G401 (cell line): ENCODE results near the gene TMEM163. TPM values are rescaled to one million over a fixed set of nuclear protein-coding genes. Genes with fewer than 3 reads are reported as not detected.
"Not testable (repeated sequence)": the region's sequence is repeated elsewhere in the genome, so short reads cannot be mapped to it uniquely, and the experiment has no call there.

Experiments used
- DNase-seq: peaks from one replicate; pipeline ENCODE4 v3.0.0-alpha.2; 2015; ENCODE audit warnings: low spot score
- in situ Hi-C: cut with HindIII; loops from 2 replicates; pipeline ENCODE4 v1.10.0; 2016; ENCODE audit warnings: low sequenced_read_pairs, mixed read lengths
- total RNA-seq: library from RNA; depleted of rRNA; stranded (reverse); fragments of >200 nt; shearing (Covaris generic); gene quantifications from 2 replicates; pipeline ENCODE4 v1.2.3, GENCODE V29; 2014

The TMEM163 gene
- total RNA-seq, 1 experiment from 2014 or later = not detected

GRCh38 chr2:134512734-134513464, 205.9 kb downstream of the TMEM163 start:
- in situ Hi-C loops = no loop called here
- no peak for DNase-seq

- in situ Hi-C loops = no loop called here
- DNase-seq = peak; percentile 80
These were observed 210.4 kb downstream of the TMEM163 start for GRCh38 chr2:134508391-134508790.

GRCh38 chr2:134507697-134508096, 211.1 kb downstream of the TMEM163 start:
- DNase-seq = no peak
- in situ Hi-C loops = no loop called here

- DNase-seq, in situ Hi-C loops: not testable (repeated sequence)
These were observed 211.6 kb downstream of the TMEM163 start for GRCh38 chr2:134507159-134507558.

GRCh38 chr2:134505446-134505845, 213.4 kb downstream of the TMEM163 start:
- in situ Hi-C loops = no loop called here
- DNase-seq = no peak

GRCh38 chr2:134504586-134505336, 214.0 kb downstream of the TMEM163 start:
- in situ Hi-C loops = no loop called here
- DNase-seq = no peak

- no peak for DNase-seq
- in situ Hi-C loops = no loop called here
These were observed 216.7 kb downstream of the TMEM163 start for GRCh38 chr2:134502104-134502503.

GRCh38 chr2:134501476-134502091, 217.2 kb downstream of the TMEM163 start:
- in situ Hi-C loops = no loop called here
- DNase-seq = peak; percentile 64

- in situ Hi-C loops = no loop called here
- DNase-seq = peak; percentile 38
These were observed 218.4 kb downstream of the TMEM163 start for GRCh38 chr2:134500211-134500935.

- DNase-seq = no peak
- in situ Hi-C loops = no loop called here
These were observed 219.4 kb downstream of the TMEM163 start for GRCh38 chr2:134499307-134499926.

- in situ Hi-C loops = no loop called here
- DNase-seq = no peak
These were observed 220.1 kb downstream of the TMEM163 start for GRCh38 chr2:134498654-134499053.

GRCh38 chr2:134493797-134494196, 225.0 kb downstream of the TMEM163 start:
- DNase-seq = no peak
- in situ Hi-C loops = no loop called here

- in situ Hi-C loops = no loop called here
- DNase-seq = no peak
These were observed 226.9 kb downstream of the TMEM163 start for GRCh38 chr2:134491771-134492441.

GRCh38 chr2:134491022-134491421, 227.8 kb downstream of the TMEM163 start:
- in situ Hi-C loops = no loop called here
- DNase-seq = no peak

GRCh38 chr2:134490559-134490958, 228.2 kb downstream of the TMEM163 start:
- in situ Hi-C loops = no loop called here
- no peak for DNase-seq

GRCh38 chr2:134489732-134490384, 228.9 kb downstream of the TMEM163 start:
- in situ Hi-C loops = no loop called here

GRCh38 chr2:134482766-134483340, 235.9 kb downstream of the TMEM163 start:
- in situ Hi-C loops = no loop called here
- no peak for DNase-seq

More at GRCh38 chr2:134489732-134490384, 228.9 kb downstream of the TMEM163 start:
- no peak for DNase-seq
